Jurkat, Clone E6-1 (cell line): ENCODE data around the gene MAG.
A peak's percentile ranks its signal among the peaks of the same experiment; 100 is the strongest.
"Not testable (repeated sequence)": the region's sequence is repeated elsewhere in the genome, so short reads cannot be mapped to it uniquely, and the experiment has no call there.

Source experiments
- DNase-seq: peaks from one replicate; pipeline ENCODE4 v3.0.0-alpha.2; 2011; ENCODE audit warnings: low read depth, low spot score
- H3K4me3 ChIP-seq: 2 replicates; pipeline ENCODE4 v1.5.1; 2011; ENCODE audit warnings: mild to moderate bottlenecking, low read length, control low read depth, moderate library complexity

The MAG gene

DNA sequence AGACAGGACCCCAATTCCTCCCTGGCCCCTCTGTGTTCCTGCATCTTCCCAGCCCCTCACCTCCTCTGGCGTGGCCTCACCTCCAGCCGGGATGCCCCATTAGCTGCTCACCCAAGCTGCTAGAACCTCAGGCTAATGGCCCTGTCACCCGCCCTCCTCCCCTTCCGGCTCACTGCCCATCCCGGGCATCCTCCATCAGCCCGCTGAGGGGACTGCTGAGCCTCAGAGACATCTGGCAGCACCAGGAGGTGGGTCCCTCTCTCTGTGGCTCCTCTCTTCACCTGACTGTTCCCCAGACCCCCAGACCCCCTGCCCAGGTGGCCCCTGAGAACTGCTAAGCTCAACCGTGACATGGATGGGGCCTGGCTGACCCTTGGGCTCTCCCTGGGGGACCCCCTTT, 58.6 kb downstream of the MAG start:
- no peak for DNase-seq
- no peak overlapping the region for H3K4me3 ChIP-seq

- no peak overlapping the region for H3K4me3 ChIP-seq
- no peak for DNase-seq
These were observed 59.6 kb downstream of the MAG start for GRCh38 chr19:35351411-35352176.

DNA sequence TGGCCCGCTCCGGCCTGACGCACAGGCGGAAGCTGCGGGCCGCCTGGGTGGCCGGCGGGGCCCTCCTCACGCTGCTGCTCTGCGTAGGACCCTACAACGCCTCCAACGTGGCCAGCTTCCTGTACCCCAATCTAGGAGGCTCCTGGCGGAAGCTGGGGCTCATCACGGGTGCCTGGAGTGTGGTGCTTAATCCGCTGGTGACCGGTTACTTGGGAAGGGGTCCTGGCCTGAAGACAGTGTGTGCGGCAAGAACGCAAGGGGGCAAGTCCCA, 60.2 kb downstream of the MAG start:
- H3K4me3 ChIP-seq: no peak overlapping the region
- DNase-seq: no peak

- no peak overlapping the region for H3K4me3 ChIP-seq
- peak; percentile 57 for DNase-seq
These were observed 60.7 kb downstream of the MAG start for GRCh38 chr19:35352448-35353304.

DNA sequence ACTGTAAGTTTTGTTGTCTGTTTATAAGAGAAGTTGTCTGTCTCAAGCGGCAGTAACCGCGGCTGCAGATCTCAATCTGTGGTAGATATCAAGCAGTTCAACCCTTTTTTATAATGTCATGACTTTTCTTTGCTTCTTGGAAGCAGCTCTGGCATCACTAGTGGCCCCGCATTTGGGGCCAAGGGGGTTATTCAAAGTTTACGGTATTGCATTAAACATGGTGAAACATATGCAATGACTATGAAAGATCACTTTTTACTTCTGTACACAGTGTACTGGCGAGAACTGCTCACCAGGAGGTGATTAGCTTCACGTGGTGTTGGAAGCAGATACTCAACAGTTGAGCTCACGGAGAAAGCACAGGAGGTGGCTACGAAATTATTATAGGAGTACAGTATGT, 61.7 kb downstream of the MAG start:
- DNase-seq: no peak
- H3K4me3 ChIP-seq: no peak overlapping the region

- DNase-seq: no peak
- H3K4me3 ChIP-seq: no peak overlapping the region
These were observed 62.9 kb downstream of the MAG start for GRCh38 chr19:35354898-35355297.

DNA sequence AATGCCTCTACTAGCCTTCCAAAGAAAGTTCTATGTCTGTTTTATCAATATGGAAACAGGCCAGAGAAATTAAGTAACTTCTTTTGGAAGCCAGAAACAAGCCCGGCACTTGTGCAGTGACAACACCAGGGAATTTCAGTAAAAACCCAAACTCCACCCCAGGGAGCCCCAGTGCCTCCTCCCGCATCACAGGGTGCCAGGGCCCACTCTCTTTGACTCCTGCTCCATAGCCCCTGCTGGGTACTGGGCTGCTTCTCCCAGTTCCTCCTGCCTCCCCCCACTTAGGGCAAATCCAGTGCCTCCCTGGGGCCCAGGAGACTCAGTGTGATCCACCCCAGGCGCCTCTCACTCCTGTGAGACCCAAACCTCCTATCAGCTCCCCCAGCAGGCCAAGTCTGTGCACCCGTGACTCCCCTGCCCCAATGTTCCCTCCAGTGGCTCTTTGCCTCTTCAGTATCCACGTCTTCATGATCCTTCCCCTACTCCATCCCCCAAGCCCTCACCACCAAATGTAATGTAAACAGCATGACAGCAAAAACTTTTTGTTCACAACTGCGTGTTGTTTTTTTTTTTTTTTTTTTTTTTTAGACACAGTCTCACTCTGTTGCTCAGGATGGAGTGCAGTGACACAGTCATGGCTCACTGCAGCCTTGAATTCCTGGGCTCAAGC, 64.0 kb downstream of the MAG start:
- H3K4me3 ChIP-seq: no peak overlapping the region
- no peak for DNase-seq

DNA sequence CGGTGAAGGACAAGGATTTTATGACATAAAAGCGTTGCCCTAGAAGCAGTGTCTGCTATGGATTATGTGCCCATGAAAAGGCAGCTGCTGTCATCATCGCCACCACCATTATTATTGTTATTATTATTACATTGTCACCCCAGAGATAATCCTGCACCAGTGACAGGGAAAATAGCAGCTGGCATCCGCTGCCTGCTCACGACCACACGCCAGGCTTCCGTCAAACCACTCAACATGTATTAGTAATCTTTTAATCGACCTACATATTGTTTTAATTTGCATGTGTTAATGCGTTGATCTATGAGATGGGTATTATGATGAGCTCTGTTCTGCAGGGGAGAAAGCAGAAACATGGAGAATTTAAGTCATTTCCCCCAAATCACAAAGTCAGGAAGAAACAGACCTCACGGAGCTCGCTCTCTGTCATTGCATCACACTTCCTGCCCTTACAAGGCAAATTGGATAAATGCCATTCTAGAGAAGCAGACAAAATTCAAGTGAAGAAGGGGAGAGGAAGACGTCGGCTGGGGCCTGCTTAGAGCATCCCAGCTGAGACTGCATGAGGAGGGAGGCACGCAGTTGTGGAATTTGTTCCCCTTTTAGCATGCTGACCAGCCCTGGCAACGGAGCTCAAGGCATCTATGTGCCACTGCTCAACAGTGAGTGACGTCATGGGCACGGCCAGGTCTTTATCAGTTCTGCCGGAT, 66.1 kb downstream of the MAG start, which contains the start of gene FFAR3:
Gene FFAR3, plus strand, starts transcription at position 594 of the 707 bp plus-strand sequence. CDS start 431 bp downstream, outside the sequence.
- peak; percentile 22 for DNase-seq
- H3K4me3 ChIP-seq: no peak within 1 kb of the TSS

GRCh38 chr19:35358834-35359233, 66.9 kb downstream of the MAG start:
- DNase-seq, H3K4me3 ChIP-seq: not testable (repeated sequence)

DNA sequence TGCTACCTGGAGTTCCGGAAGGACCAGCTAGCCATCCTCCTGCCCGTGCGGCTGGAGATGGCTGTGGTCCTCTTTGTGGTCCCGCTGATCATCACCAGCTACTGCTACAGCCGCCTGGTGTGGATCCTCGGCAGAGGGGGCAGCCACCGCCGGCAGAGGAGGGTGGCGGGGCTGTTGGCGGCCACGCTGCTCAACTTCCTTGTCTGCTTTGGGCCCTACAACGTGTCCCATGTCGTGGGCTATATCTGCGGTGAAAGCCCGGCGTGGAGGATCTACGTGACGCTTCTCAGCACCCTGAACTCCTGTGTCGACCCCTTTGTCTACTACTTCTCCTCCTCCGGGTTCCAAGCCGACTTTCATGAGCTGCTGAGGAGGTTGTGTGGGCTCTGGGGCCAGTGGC, 67.4 kb downstream of the MAG start:
- not testable (repeated sequence) for DNase-seq

DNA sequence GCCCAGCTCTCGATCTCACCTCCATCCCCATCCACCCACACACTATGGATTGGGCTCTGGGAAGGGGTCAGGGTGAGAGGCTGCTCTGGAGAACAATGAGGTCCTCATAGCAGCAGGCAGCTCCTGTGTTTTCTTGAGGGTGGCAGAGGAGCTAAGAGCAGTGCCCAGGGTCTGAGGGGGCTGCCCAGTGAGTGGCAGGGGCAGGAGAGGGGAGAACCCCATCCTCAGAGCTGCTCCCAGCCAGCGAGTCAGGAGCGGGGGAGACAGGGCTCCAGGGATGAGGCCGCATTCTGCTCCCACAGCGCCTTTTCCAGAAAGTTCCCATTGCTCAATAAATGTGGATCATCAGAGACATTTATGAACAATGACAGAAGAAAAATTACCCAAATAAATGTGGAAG, 68.1 kb downstream of the MAG start:
- H3K4me3 ChIP-seq, DNase-seq: not testable (repeated sequence)

More for the DNA sequence above, 67.4 kb downstream of the MAG start:
- not testable (repeated sequence) for H3K4me3 ChIP-seq

- no peak for DNase-seq
- no peak overlapping the region for H3K4me3 ChIP-seq
These were observed 69.0 kb downstream of the MAG start for GRCh38 chr19:35360880-35361420.

- H3K4me3 ChIP-seq: no peak overlapping the region
- DNase-seq: no peak
These were observed 70.5 kb downstream of the MAG start for GRCh38 chr19:35362261-35363000.

DNA sequence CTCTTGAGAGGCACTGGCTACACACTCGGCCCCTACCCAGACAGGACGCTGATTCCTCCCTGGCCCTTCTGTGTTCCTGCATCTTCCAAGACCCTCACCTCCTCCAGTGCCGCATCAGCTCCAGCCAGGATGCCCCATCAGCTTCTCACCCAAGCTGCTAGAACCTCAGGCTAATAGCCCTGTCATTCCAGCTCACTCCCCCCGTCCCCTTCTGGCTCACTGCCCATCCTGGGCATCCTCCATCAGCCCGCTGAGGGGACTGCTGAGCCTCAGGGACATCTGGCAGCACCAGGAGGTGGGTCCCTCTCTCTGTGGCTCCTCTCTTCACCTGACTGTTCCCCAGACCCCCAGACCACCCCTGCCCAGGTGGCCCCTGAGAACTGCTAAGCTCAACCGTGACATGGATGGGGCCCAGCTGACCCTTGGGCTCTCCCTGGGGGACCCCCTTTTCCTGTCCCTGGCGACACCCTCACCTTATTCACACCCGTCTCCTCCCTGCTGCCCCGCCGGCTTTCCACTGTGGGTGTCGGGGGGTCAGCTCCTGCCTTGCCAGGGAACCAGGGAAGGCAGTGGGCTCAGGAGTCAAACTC, 71.1 kb downstream of the MAG start:
- DNase-seq: no peak

More for the DNA sequence above, 71.1 kb downstream of the MAG start:
- no peak overlapping the region for H3K4me3 ChIP-seq
